ENCODE data around the gene POLR2L. TPM values are rescaled to one million over a fixed set of nuclear protein-coding genes. Genes with fewer than 3 reads are reported as not detected.
A peak's percentile ranks its signal among the peaks of the same experiment; 100 is the strongest.

POLR2L gene
- total and polyA plus RNA-seq, 7 donors, result 34.9 to 198 (median 75.3) TPM

DNA sequence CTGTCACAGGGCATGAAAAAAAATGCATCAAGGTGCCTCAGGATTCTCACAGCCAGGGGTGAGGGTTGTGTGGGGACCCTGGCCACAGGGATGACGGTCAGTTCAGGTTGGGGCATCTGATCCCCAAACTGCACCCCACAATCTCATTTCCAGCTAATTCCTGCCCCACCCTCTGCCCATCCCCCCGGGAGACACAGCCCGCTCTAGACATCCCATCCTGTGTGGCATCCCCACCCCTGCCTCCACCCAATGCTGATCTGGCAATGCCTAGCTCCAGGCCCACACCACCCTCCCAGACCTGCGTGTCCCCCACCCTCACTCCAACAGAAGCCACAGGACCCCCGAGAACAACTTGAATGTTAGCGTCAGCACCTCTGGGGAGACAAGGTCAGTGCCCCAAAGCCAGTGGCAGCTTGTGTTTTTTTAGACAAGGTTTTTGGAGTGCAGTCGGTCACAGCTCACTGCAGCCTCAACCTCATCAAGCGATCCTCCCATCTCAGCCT, 25.6 kb upstream of the POLR2L start:
- Histone ChIP-seq H3K27ac (no peak overlapping the region), H3K27me3 (no peaks in the 10 kb centered on the region), H3K4me1 (no peaks in the 10 kb centered on the region), H3K4me3 (no peak overlapping the region), H3K9me3 (no peaks in the 10 kb centered on the region), H3K36me3 (peaks cover 0 to 49% (median 12%) of the 10 kb centered on the region in 4 donors)
- intact Hi-C loops (cut with DNase I), result no loop called here
- WGBS, 2 donors, result 90 to 91% methylated on average over 8 of the region's 8 CpGs
- no peak for DNase-seq
- TF ChIP-seq EP300 (IDR thresholded peaks at IDR 0.05) (no peak), POLR2AphosphoS5 (IDR thresholded peaks at IDR 0.05) (no peak), POLR2A (IDR thresholded peaks at IDR 0.05) (no peak)
- TF ChIP-seq, protein P1, sequence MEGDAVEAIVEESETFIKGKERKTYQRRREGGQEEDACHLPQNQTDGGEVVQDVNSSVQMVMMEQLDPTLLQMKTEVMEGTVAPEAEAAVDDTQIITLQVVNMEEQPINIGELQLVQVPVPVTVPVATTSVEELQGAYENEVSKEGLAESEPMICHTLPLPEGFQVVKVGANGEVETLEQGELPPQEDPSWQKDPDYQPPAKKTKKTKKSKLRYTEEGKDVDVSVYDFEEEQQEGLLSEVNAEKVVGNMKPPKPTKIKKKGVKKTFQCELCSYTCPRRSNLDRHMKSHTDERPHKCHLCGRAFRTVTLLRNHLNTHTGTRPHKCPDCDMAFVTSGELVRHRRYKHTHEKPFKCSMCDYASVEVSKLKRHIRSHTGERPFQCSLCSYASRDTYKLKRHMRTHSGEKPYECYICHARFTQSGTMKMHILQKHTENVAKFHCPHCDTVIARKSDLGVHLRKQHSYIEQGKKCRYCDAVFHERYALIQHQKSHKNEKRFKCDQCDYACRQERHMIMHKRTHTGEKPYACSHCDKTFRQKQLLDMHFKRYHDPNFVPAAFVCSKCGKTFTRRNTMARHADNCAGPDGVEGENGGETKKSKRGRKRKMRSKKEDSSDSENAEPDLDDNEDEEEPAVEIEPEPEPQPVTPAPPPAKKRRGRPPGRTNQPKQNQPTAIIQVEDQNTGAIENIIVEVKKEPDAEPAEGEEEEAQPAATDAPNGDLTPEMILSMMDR (IDR thresholded peaks at IDR 0.05), result no peak

GRCh38 chr11:866481-866880, 24.2 kb upstream of the POLR2L start:
- H3K36me3 ChIP-seq, result peaks cover 0 to 53% (median 12%) of the 10 kb centered on the region in 4 donors
- no peak for DNase-seq
- H3K9me3 ChIP-seq, result no peaks in the 10 kb centered on the region
- WGBS, 2 donors, result 86 to 92% methylated on average over 14 of the region's 14 CpGs
- intact Hi-C loops (cut with DNase I), result no loop called here
- H3K4me1 ChIP-seq, result peaks cover 0 to 8% (median 4%) of the 10 kb centered on the region in 4 donors
- no peak overlapping the region for H3K27ac ChIP-seq
- H3K4me3 ChIP-seq, result no peak overlapping the region
- TF ChIP-seq EP300 (IDR thresholded peaks at IDR 0.05), result no peak
- TF ChIP-seq POLR2AphosphoS5 (IDR thresholded peaks at IDR 0.05), result peak in 1 of 4 donors; percentile 5
- no peaks in the 10 kb centered on the region for H3K27me3 ChIP-seq

GRCh38 chr11:865462-866430, 23.4 kb upstream of the POLR2L start:
- H3K36me3 ChIP-seq, result peaks cover 0 to 53% (median 12%) of the 10 kb centered on the region in 4 donors
- WGBS, 2 donors, result 44 to 79% methylated on average over 41 of the region's 41 CpGs
- intact Hi-C loops (cut with DNase I), result no loop called here

DNA sequence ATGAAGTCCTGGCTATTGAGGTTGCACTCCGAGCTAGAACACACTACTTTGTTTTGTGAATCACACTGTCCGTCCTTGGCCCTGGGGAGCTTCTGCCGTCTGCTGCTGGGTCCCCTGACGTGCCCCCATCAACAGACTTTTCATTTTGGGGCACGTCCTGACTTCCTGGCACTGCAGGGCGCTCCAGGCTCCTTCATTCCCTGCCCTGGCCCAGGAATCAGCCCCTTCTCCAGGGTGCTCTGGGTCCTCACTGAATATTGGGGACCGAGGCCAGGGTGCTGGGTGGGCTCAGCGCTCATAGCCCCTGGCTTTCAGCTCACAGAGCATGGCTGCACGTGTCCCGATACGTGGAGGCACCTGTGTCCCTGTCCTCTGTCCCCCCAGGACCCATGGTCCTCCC, 22.6 kb upstream of the POLR2L start:
- 52 to 88% methylated on average over 11 of the region's 11 CpGs for WGBS, 2 donors
- Histone ChIP-seq H3K4me1 (peaks cover 0 to 18% (median 13%) of the 10 kb centered on the region in 4 donors), H3K9me3 (no peaks in the 10 kb centered on the region), H3K36me3 (peaks cover 0 to 53% (median 12%) of the 10 kb centered on the region in 4 donors), H3K4me3 (no peak overlapping the region), H3K27me3 (no peaks in the 10 kb centered on the region), H3K27ac (no peak overlapping the region)
- intact Hi-C loops (cut with DNase I), result no loop called here
- TF ChIP-seq EP300 (IDR thresholded peaks at IDR 0.05), result no peak
- TF ChIP-seq, protein P1 (IDR thresholded peaks at IDR 0.05), result no peak
- no peak for TF ChIP-seq POLR2AphosphoS5 (IDR thresholded peaks at IDR 0.05)
- no peak for TF ChIP-seq POLR2A (IDR thresholded peaks at IDR 0.05)
- DNase-seq, result no peak

More at GRCh38 chr11:865462-866430, 23.4 kb upstream of the POLR2L start:
- Histone ChIP-seq H3K9me3 (no peaks in the 10 kb centered on the region), H3K27me3 (no peaks in the 10 kb centered on the region), H3K27ac (no peak overlapping the region), H3K4me3 (no peak overlapping the region), H3K4me1 (peaks cover 0 to 9% (median 4%) of the 10 kb centered on the region in 4 donors)
- DNase-seq, result no peak
- TF ChIP-seq POLR2AphosphoS5 (IDR thresholded peaks at IDR 0.05), result no peak
- TF ChIP-seq EP300 (IDR thresholded peaks at IDR 0.05), result no peak
- TF ChIP-seq POLR2A (IDR thresholded peaks at IDR 0.05), result no peak
- TF ChIP-seq, protein P1 (IDR thresholded peaks at IDR 0.05), result no peak
